Measurements from ENCODE around the gene MBTPS2.

The MBTPS2 gene

GRCh38 chrX:21926527-21927278 lies 87.3 kb downstream of the MBTPS2 start (continued):
- peak; percentile 79 for TF ChIP-seq ZBTB21 (tag by site-specific recombination; IDR thresholded peaks at IDR 0.05)
- TF ChIP-seq ZNF629 (tag by site-specific recombination; IDR thresholded peaks at IDR 0.05), result peak; percentile 94
- TF ChIP-seq ZEB2 (tag by site-specific recombination; IDR thresholded peaks at IDR 0.05), result peak; percentile 93
- TF ChIP-seq PATZ1 (tag by site-specific recombination; IDR thresholded peaks at IDR 0.05), result 0 out of 2 replicates have a peak, but pooled peaks have one; percentile 34
- peak; percentile 41; the same call in 1 of the 2 replicates for TF ChIP-seq KLF8 (tag by site-specific recombination; IDR thresholded peaks at IDR 0.05)
- TF ChIP-seq MYNN (tag by site-specific recombination; IDR thresholded peaks at IDR 0.05; ENCODE audit: borderline replicate concordance), result peak; percentile 82
- peak; percentile 82 for TF ChIP-seq SP7 (tag by site-specific recombination; IDR thresholded peaks at IDR 0.05)
- TF ChIP-seq OSR2 (tag by site-specific recombination; IDR thresholded peaks at IDR 0.05), result 0 out of 2 replicates have a peak, but pooled peaks have one; percentile 13
- 0 out of 2 replicates have a peak, but pooled peaks have one; percentile 11 for TF ChIP-seq ZNF184 (tag by site-specific recombination; IDR thresholded peaks at IDR 0.05)
- TF ChIP-seq ZNF404 (tag by site-specific recombination; IDR thresholded peaks at IDR 0.05), result no peak
- peak; percentile 96 for TF ChIP-seq PRDM6 (tag by site-specific recombination; IDR thresholded peaks at IDR 0.05)
- TF ChIP-seq ZNF398 (tag by site-specific recombination; IDR thresholded peaks at IDR 0.05), result 0 out of 2 replicates have a peak, but pooled peaks have one; percentile 28
- TF ChIP-seq IKZF3 (tag by site-specific recombination; IDR thresholded peaks at IDR 0.05), result peak; percentile 86
- TF ChIP-seq INSM2 (tag by site-specific recombination; IDR thresholded peaks at IDR 0.05), result peak; percentile 95
- peak; percentile 26; the same call in 1 of the 2 replicates for TF ChIP-seq ATF2 (tag by site-specific recombination; IDR thresholded peaks at IDR 0.05; ENCODE audit: low read depth)
- TF ChIP-seq ZNF394 (tag by site-specific recombination; IDR thresholded peaks at IDR 0.05; ENCODE audit: borderline replicate concordance), result 0 out of 2 replicates have a peak, but pooled peaks have one; percentile 10
- no peak for TF ChIP-seq ZNF560 (tag by site-specific recombination; IDR thresholded peaks at IDR 0.05; ENCODE audit: borderline replicate concordance)
- no peak for TF ChIP-seq ZNF549 (tag by site-specific recombination; IDR thresholded peaks at IDR 0.05)
- TF ChIP-seq ZXDB (tag by site-specific recombination; IDR thresholded peaks at IDR 0.05), result peak; percentile 53
- no peak for TF ChIP-seq ZNF280D (tag by site-specific recombination; IDR thresholded peaks at IDR 0.05)
- TF ChIP-seq KLF17 (tag by site-specific recombination; IDR thresholded peaks at IDR 0.05), result peak; percentile 41; the same call in 1 of the 2 replicates
- no peak for TF ChIP-seq ZBTB6 (tag by site-specific recombination; IDR thresholded peaks at IDR 0.05)
- no peak for TF ChIP-seq ZNF146 (tag by site-specific recombination; IDR thresholded peaks at IDR 0.05)
